IMR-90 (cell line): ENCODE measurements around the gene PTPRS. TPM values are rescaled to one million over a fixed set of nuclear protein-coding genes. Genes with fewer than 3 reads are reported as not detected.

Source experiments
- ATAC-seq: fragments of 200-7000 bp; cut with Tn5 transposase; 2 replicates; pipeline ENCODE4 v1.9.1; 2020; ENCODE audit warnings: low read depth, mild to moderate bottlenecking, moderate library complexity
- BruUV-seq: library from RNA; stranded (reverse); fragments of 400-500 nt; replicated peaks from 2 replicates; lab custom pipeline; 2021; lab: Mats Ljungman, UMichigan
- CTCF ChIA-PET: fragments of 300-600 bp; formaldehyde crosslinking; extraction: SDS; loops from one replicate; lab custom pipeline; 2021; ENCODE audit warnings: antibody characterized with exemption; lab: Yijun Ruan, JAX
- POLR2A ChIA-PET: fragments of 300-600 bp; sonication (Branson Sonifier 250); formaldehyde crosslinking; loops from one replicate; lab custom pipeline; 2022; ENCODE audit warnings: antibody characterized with exemption; ENCODE audit not compliant: unreplicated experiment; lab: Charles Lee
- DNase-seq: peaks from one replicate; pipeline ENCODE4 v3.0.0; 2013
- H2AFZ ChIP-seq: replicated peaks from 2 replicates; pipeline ENCODE3; 2013; ENCODE audit warnings: low read length, mild to moderate bottlenecking; ENCODE audit not compliant: poor library complexity
- H2AK5ac ChIP-seq: 2 replicates; pipeline ENCODE4 v1.6.1; 2013; ENCODE audit warnings: low read depth, low read length, inconsistent platforms
- H2AK9ac ChIP-seq: replicated peaks from 2 replicates; pipeline ENCODE3; 2013; ENCODE audit warnings: mild to moderate bottlenecking, low read depth, low read length, moderate library complexity; ENCODE audit not compliant: poor library complexity
- H2BK120ac ChIP-seq: 2 replicates; pipeline ENCODE4 v1.6.1; 2013; ENCODE audit warnings: low read depth, low read length, inconsistent platforms
- H2BK15ac ChIP-seq: 3 replicates; pipeline ENCODE4 v1.6.1; 2013; ENCODE audit warnings: low read depth, low read length, inconsistent platforms
- H2BK20ac ChIP-seq: 2 replicates; pipeline ENCODE4 v1.6.1; 2013; ENCODE audit warnings: low read depth, mild to moderate bottlenecking, inconsistent platforms, low read length, moderate library complexity
- H2BK5ac ChIP-seq: 2 replicates; pipeline ENCODE4 v1.6.1; 2013; ENCODE audit warnings: mild to moderate bottlenecking, low read depth, low read length, inconsistent platforms; ENCODE audit not compliant: poor library complexity, severe bottlenecking
- H3K14ac ChIP-seq: replicated peaks from 2 replicates; pipeline ENCODE4 v1.6.1; 2013; ENCODE audit warnings: low read depth, low read length, inconsistent platforms
- H3K18ac ChIP-seq: 2 replicates; pipeline ENCODE4 v1.6.1; 2013; ENCODE audit warnings: low read depth, low read length, control low read depth
- H3K23ac ChIP-seq: 2 replicates; pipeline ENCODE4 v1.6.1; 2013; ENCODE audit warnings: low read depth, low read length, inconsistent platforms
- H3K27ac ChIP-seq: 2 replicates; pipeline ENCODE4 v1.5.1; 2013; ENCODE audit warnings: mild to moderate bottlenecking, control low read depth, low read length; ENCODE audit not compliant: insufficient read depth
- H3K27me3 ChIP-seq: 2 replicates; pipeline ENCODE4 v1.6.1; 2013; ENCODE audit warnings: low read length; ENCODE audit not compliant: control insufficient read depth, insufficient read depth
- H3K36me3 ChIP-seq: 2 replicates; pipeline ENCODE4 v1.6.1; 2013; ENCODE audit warnings: low read length, mixed read lengths; ENCODE audit not compliant: control insufficient read depth, insufficient read depth
- H3K4ac ChIP-seq: 2 replicates; pipeline ENCODE4 v1.6.1; 2013; ENCODE audit warnings: low read depth, low read length, inconsistent platforms
- H3K4me1 ChIP-seq: 2 replicates; pipeline ENCODE4 v1.6.1; 2013; ENCODE audit warnings: low read length, mixed read lengths; ENCODE audit not compliant: control insufficient read depth, insufficient read depth
- H3K4me2 ChIP-seq: 2 replicates; pipeline ENCODE4 v1.6.1; 2013; ENCODE audit warnings: low read depth, mild to moderate bottlenecking, control low read depth, low read length, moderate library complexity
- H3K4me3 ChIP-seq: 2 replicates; pipeline ENCODE4 v1.5.1; 2013; ENCODE audit warnings: low read depth, mild to moderate bottlenecking, control low read depth, low read length, moderate library complexity; ENCODE audit not compliant: insufficient read depth
- H3K56ac ChIP-seq: 2 replicates; pipeline ENCODE4 v1.6.1; 2013; ENCODE audit warnings: low read length, inconsistent platforms; ENCODE audit not compliant: insufficient read depth; ENCODE audit errors: extremely low read depth
- H3K79me1 ChIP-seq, 2 experiments: 2 replicates each; pipeline ENCODE4 v1.6.1; 2013; ENCODE audit warnings: low read length in 2 of 2, inconsistent platforms in 1 of 2, low read depth in 1 of 2
- H3K9ac ChIP-seq: 2 replicates; pipeline ENCODE4 v1.6.1; 2013; ENCODE audit warnings: low read depth, low read length, control low read depth
- H3K9me1 ChIP-seq: 2 replicates; pipeline ENCODE4 v1.6.1; 2013; ENCODE audit warnings: low read length, inconsistent platforms; ENCODE audit not compliant: insufficient read depth
- H3K9me3 ChIP-seq: 2 replicates; pipeline ENCODE4 v1.6.1; 2013; ENCODE audit warnings: low read length; ENCODE audit not compliant: control insufficient read depth, insufficient read depth
- H4K20me1 ChIP-seq: 2 replicates; pipeline ENCODE4 v1.6.1; 2013; ENCODE audit warnings: low read length, inconsistent platforms; ENCODE audit not compliant: insufficient read depth
- H4K5ac ChIP-seq: 2 replicates; pipeline ENCODE4 v1.6.1; 2013; ENCODE audit warnings: mild to moderate bottlenecking, low read depth, low read length, control low read depth
- H4K8ac ChIP-seq, 2 experiments: 2 replicates each; pipeline ENCODE4 v1.6.1; 2013; ENCODE audit warnings: low read depth in 2 of 2, low read length in 2 of 2, control low read depth in 1 of 2, inconsistent platforms in 1 of 2
- H4K91ac ChIP-seq: 2 replicates; pipeline ENCODE4 v1.6.1; 2013; ENCODE audit warnings: low read depth, low read length, inconsistent platforms; ENCODE audit not compliant: insufficient read depth
- CHD1 ChIP-seq: IDR thresholded peaks from 2 replicates; pipeline ENCODE4 v1.6.1; 2012; ENCODE audit warnings: low read depth, low read length, improper control_type of control experiment
- MAFK ChIP-seq: IDR thresholded peaks from 2 replicates; pipeline ENCODE4 v1.6.1; 2012; ENCODE audit warnings: low read depth, low read length, improper control_type of control experiment
- MAZ ChIP-seq: IDR thresholded peaks from 2 replicates; pipeline ENCODE4 v1.6.1; 2012; ENCODE audit warnings: low read depth, mild to moderate bottlenecking, low read length, improper control_type of control experiment, moderate library complexity, borderline replicate concordance
- NFE2L2 ChIP-seq: fragments of 150-350 bp; IDR thresholded peaks from 2 replicates; pipeline ENCODE4 v1.6.1; 2016; ENCODE audit warnings: low read depth, mild to moderate bottlenecking, low read length
- POLR2A ChIP-seq: IDR thresholded peaks from 2 replicates; pipeline ENCODE4 v1.6.1; 2012; ENCODE audit warnings: mild to moderate bottlenecking, low read depth, low read length
- RFX5 ChIP-seq: IDR thresholded peaks from 2 replicates; pipeline ENCODE4 v1.8.0; 2012; ENCODE audit warnings: low read depth, mild to moderate bottlenecking, low read length, moderate library complexity
- WGBS, 2 experiments: methylation state at CpG; one replicate each; pipeline versions ENCODE4 v1.1.5 to v1.1.7; 2013; ENCODE audit warnings: missing lambda C conversion rate in 2 of 2; ENCODE audit not compliant: insufficient read length in 1 of 2; ENCODE audit errors: extremely low coverage in 2 of 2; 5-methylcytosine and 5-hydroxymethylcytosine counted together
- dilution Hi-C: fragments of 300-500 bp; cut with HindIII; formaldehyde crosslinking; loops from one replicate; pipeline ENCODE4 v1.14.3; 2018; ENCODE audit warnings: low sequenced_read_pairs; ENCODE audit not compliant: unreplicated experiment
- in situ Hi-C: fragments of 300-500 bp; cut with MboI; formaldehyde crosslinking; loops from 3 replicates; pipeline ENCODE4 v1.14.3; 2019; ENCODE audit warnings: low sequenced_read_pairs, inconsistent platforms, mixed read lengths
- intact Hi-C: fragments of 100-400 bp; cut with micrococcal nuclease; formaldehyde crosslinking; loops from 2 replicates; pipeline ENCODE4 v1.10.0; 2022
- polyA plus RNA-seq, 3 experiments: library from polyadenylated mRNA; depleted of rRNA; stranded (reverse); fragments of >200 nt; gene quantifications; 2 replicates each; pipeline ENCODE4 v1.2.3, GENCODE V29; 2012; ENCODE audit warnings: low replicate concordance in 1 of 3
- total RNA-seq: library from RNA; depleted of rRNA; stranded (reverse); fragments of >200 nt; gene quantifications from 2 replicates; pipeline ENCODE4 v1.2.3, GENCODE V29; 2012
- TF ChIP-seq, protein P1 (sequence below): fragments of 150-350 bp; IDR thresholded peaks from 2 replicates; pipeline ENCODE4 v1.6.1; 2017; ENCODE audit warnings: mild to moderate bottlenecking, antibody characterized with exemption, low read length, low read depth

Gene PTPRS
- total and polyA plus RNA-seq, 2 of the 4 experiments (the other 2 are of a cell fraction): 40.1 to 51.9 TPM

DNA sequence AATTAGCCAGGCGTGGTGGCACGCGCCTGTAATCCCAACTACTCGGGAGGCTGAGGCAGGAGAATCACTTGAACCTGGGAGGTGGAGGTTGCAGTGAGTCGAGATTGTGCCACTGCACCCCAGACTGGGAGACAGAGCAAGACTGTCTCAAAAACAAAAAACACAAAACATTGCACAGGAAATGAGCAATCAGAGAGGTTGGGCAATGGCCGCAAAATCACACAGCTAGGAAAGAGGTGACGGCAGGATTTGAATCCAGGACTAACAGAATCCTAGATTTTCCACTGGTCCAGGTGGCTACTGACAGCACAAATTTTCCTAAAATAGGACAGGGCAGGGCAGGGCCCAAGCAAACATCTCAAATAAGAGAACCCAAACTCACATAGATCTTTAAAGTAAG, 23.3 kb downstream of the PTPRS start:
- Histone ChIP-seq H3K4me1 (peaks cover 3% of the 10 kb centered on the region; the same call in 1 of the 2 replicates), H2AK9ac (no peak overlapping the region), H3K4me3 (no peak overlapping the region), H3K9me1 (peaks cover 7% of the 10 kb centered on the region; the same call in 1 of the 2 replicates), H3K4me2 (no peak overlapping the region), H3K36me3 (no peaks in the 10 kb centered on the region), H4K91ac (no peak overlapping the region), H2BK5ac (no peak overlapping the region), H3K27ac (no peak overlapping the region), H4K8ac (no peak overlapping the region), H3K79me1 (peaks cover 4 to 13% of the 10 kb centered on the region in 2 experiments; a peak in 3 of 4 replicates), H4K5ac (no peak overlapping the region), H3K9ac (no peak overlapping the region), H3K23ac (no peak overlapping the region), H3K4ac (no peak overlapping the region), H2BK20ac (no peak overlapping the region), H2BK120ac (no peak overlapping the region), H3K18ac (no peak overlapping the region), H4K20me1 (peaks cover 35% of the 10 kb centered on the region), H3K9me3 (no peaks in the 10 kb centered on the region), H2AK5ac (no peak overlapping the region), H3K14ac (no peak overlapping the region), H3K56ac (no peak overlapping the region), H3K27me3 (no peaks in the 10 kb centered on the region), H2AFZ (no peak overlapping the region), H2BK15ac (no peak overlapping the region)
- intact Hi-C loops (no loop called here), dilution Hi-C loops (no loop called here), in situ Hi-C loops (no loop called here)
- ChIA-PET CTCF (no interaction called here), POLR2A (no interaction called here)
- DNase-seq (no peak), ATAC-seq (no peak)
- no peak for TF ChIP-seq NFE2L2
- TF ChIP-seq RFX5: no peak
- TF ChIP-seq, protein P1, sequence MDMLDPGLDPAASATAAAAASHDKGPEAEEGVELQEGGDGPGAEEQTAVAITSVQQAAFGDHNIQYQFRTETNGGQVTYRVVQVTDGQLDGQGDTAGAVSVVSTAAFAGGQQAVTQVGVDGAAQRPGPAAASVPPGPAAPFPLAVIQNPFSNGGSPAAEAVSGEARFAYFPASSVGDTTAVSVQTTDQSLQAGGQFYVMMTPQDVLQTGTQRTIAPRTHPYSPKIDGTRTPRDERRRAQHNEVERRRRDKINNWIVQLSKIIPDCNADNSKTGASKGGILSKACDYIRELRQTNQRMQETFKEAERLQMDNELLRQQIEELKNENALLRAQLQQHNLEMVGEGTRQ: no peak
- TF ChIP-seq POLR2A: no peak
- TF ChIP-seq MAZ: no peak
- TF ChIP-seq CHD1: no peak
- TF ChIP-seq MAFK: no peak
- WGBS, 2 experiments: no CpG with 5 or more reads among the region's 7 CpGs
- BruUV-seq: no TSS peak
